Adipose tissue (tissue), 3 donors: ENCODE data around the gene MAX. TPM values are rescaled to one million over a fixed set of nuclear protein-coding genes. Genes with fewer than 3 reads are reported as not detected.

ENCODE experiments used
- H3K27ac ChIP-seq: one replicate; pipeline ENCODE4 v1.5.1; 2013; ENCODE audit warnings: low read depth, low read length
- WGBS, 3 donors: extraction: QIAGEN DNeasy Blood & Tissue Kit; methylation state at CpG; one replicate each; pipeline ENCODE4 v1.1.7; 2013; 5-methylcytosine and 5-hydroxymethylcytosine counted together
- polyA plus RNA-seq, 3 donors: library from polyadenylated mRNA; stranded (reverse); fragments of 200-250 nt; gene quantifications; one replicate each; pipeline ENCODE4 v1.2.3, GENCODE V29; 2013
- donor health status: healthy with polysubstance abuse.
- donor health status: Bipolar disorder and iron deficiency.
- donor health status: healthy.

The MAX gene
- polyA plus RNA-seq, result 10 to 100 TPM; 15.1 to 71.4 (median 35.3) TPM

GRCh38 chr14:65102441-65103149 lies at the start of gene MAX:
Gene MAX, minus strand, starts transcription at chr14:65102517. Its CDS starts 178 bp downstream, at chr14:65102339.
- H3K27ac ChIP-seq, result peak within 1 kb of the TSS; percentile 80
- 0 to 1% (median 0%) methylated on average over 42 to 60 of the region's 61 CpGs for WGBS, 3 donors

- WGBS, 3 donors, result 86 to 88% (median 88%) methylated on average over 6 of the region's 6 CpGs
- no peak overlapping the region for H3K27ac ChIP-seq
Observed at GRCh38 chr14:65151609-65151956, 49.3 kb upstream of the MAX start.

- H3K27ac ChIP-seq, result no peak overlapping the region
- 69 to 86% (median 82%) methylated on average over 8 of the region's 8 CpGs for WGBS, 3 donors
Observed at GRCh38 chr14:65150898-65151608, 48.7 kb upstream of the MAX start.

GRCh38 chr14:65149116-65149515 lies 46.8 kb upstream of the MAX start:
- WGBS, 3 donors, result 90 to 92% (median 92%) methylated on average over 4 of the region's 4 CpGs
- H3K27ac ChIP-seq, result no peak overlapping the region

- 88 to 97% (median 89%) methylated on average over 8 of the region's 8 CpGs for WGBS, 3 donors
- H3K27ac ChIP-seq, result no peak overlapping the region
Observed at GRCh38 chr14:65144170-65144569, 41.9 kb upstream of the MAX start.

GRCh38 chr14:65142914-65143625 lies 40.8 kb upstream of the MAX start:
- H3K27ac ChIP-seq, result no peak overlapping the region

GRCh38 chr14:65142429-65142828 lies 40.1 kb upstream of the MAX start:
- H3K27ac ChIP-seq, result no peak overlapping the region
- 69 to 76% (median 75%) methylated on average over 4 of the region's 4 CpGs for WGBS, 3 donors

More at GRCh38 chr14:65142914-65143625, 40.8 kb upstream of the MAX start:
- 79 to 89% (median 83%) methylated on average over 8 of the region's 8 CpGs for WGBS, 3 donors

GRCh38 chr14:65141523-65141922 lies 39.2 kb upstream of the MAX start:
- no peak overlapping the region for H3K27ac ChIP-seq
- 84 to 87% (median 85%) methylated on average over 5 of the region's 5 CpGs for WGBS, 3 donors

- 55 to 79% (median 57%) methylated on average over 9 of the region's 9 CpGs for WGBS, 3 donors
- no peak overlapping the region for H3K27ac ChIP-seq
Observed at GRCh38 chr14:65137648-65138307, 35.5 kb upstream of the MAX start.

- no peak overlapping the region for H3K27ac ChIP-seq
Observed at GRCh38 chr14:65134651-65135579, 32.6 kb upstream of the MAX start.

GRCh38 chr14:65132855-65133254 lies 30.5 kb upstream of the MAX start:
- 89 to 94% (median 92%) methylated on average over 8 of the region's 8 CpGs for WGBS, 3 donors
- no peak overlapping the region for H3K27ac ChIP-seq

More at GRCh38 chr14:65134651-65135579, 32.6 kb upstream of the MAX start:
- 68 to 81% (median 71%) methylated on average over 12 of the region's 12 CpGs for WGBS, 3 donors

- H3K27ac ChIP-seq, result no peak overlapping the region
- 81 to 87% (median 83%) methylated on average over 7 of the region's 7 CpGs for WGBS, 3 donors
Observed at GRCh38 chr14:65131301-65131701, 29.0 kb upstream of the MAX start.

GRCh38 chr14:65128096-65128495 lies 25.8 kb upstream of the MAX start:
- no peak overlapping the region for H3K27ac ChIP-seq
- 79 to 88% (median 86%) methylated on average over 5 of the region's 5 CpGs for WGBS, 3 donors

GRCh38 chr14:65117769-65118745 lies 15.7 kb upstream of the MAX start:
- H3K27ac ChIP-seq, result no peak overlapping the region
- 69 to 81% (median 79%) methylated on average over 15 of the region's 15 CpGs for WGBS, 3 donors

GRCh38 chr14:65115615-65116014 lies 13.3 kb upstream of the MAX start:
- no peak overlapping the region for H3K27ac ChIP-seq
- 56 to 82% (median 62%) methylated on average over 9 of the region's 9 CpGs for WGBS, 3 donors

GRCh38 chr14:65110525-65110924 lies 8.2 kb upstream of the MAX start:
- no peak overlapping the region for H3K27ac ChIP-seq
- WGBS, 3 donors, result 53 to 80% (median 72%) methylated on average over 5 of the region's 5 CpGs

- no peak overlapping the region for H3K27ac ChIP-seq
- 79 to 88% (median 86%) methylated on average over 4 of the region's 4 CpGs for whole genome bisulfite sequencing, 3 donors
Observed at GRCh38 chr14:65109357-65109756, 7.0 kb upstream of the MAX start.
